Esophagus muscularis mucosa (tissue), 4 donors: ENCODE data around the gene ULK1.

Source experiments
- CTCF ChIP-seq, 3 experiments: fragments of 200-600 bp in 2 of 3; fragments of 450-650 bp in 1 of 3; sonication (generic) in 2 of 3; IDR thresholded peaks; one replicate each; pipeline ENCODE4 v1.5.1; 2017 to 2019; ENCODE audit warnings: antibody characterized with exemption in 3 of 3, mild to moderate bottlenecking in 2 of 3, moderate library complexity in 1 of 3
- EP300 ChIP-seq: sonication (generic); formaldehyde crosslinking; IDR thresholded peaks from one replicate; pipeline ENCODE4 v1.6.1; 2017; ENCODE audit warnings: antibody characterized with exemption
- POLR2A ChIP-seq: fragments of 450-650 bp; IDR thresholded peaks from one replicate; pipeline ENCODE4 v1.6.1; 2017; ENCODE audit warnings: antibody characterized with exemption, moderate library complexity, mild to moderate bottlenecking, low read depth
- POLR2AphosphoS5 ChIP-seq, 2 donors: sonication (generic); formaldehyde crosslinking; IDR thresholded peaks; one replicate each; pipeline ENCODE4 v1.6.1; 2017; ENCODE audit warnings: antibody characterized with exemption in 2 of 2

DNA sequence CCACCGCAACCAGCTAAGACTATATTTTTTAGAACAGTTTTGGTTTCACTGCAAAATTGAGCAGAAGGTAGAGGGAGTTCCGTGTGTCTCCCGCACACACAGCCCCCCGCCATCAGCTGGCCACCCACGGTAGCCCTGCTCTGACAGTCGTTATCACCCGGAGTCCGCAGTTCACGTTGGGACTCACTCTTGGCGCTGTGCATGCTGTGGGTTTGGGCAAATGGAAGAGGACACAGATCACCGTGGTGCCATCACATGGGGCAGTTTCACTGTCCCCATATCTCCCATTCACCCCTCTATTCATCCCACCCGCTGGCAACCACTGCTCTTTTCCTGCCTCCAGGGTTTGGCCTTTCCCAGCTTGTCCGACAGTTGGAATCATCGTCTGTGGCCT lies 31.8 kb upstream of the ULK1 start:
- TF ChIP-seq POLR2A (no peak), CTCF (IDR thresholded peaks at IDR 0.05) (no peak), EP300 (no peak), POLR2AphosphoS5 (IDR thresholded peaks at IDR 0.05) (no peak)
